Vagina (tissue), 2 donors: ENCODE data around the gene LITAFD.

Experiments used
- CTCF ChIP-seq, 3 experiments: fragments of 450-650 bp in 2 of 3; fragments of 200-600 bp in 1 of 3; sonication (generic) in 1 of 3; IDR thresholded peaks; one replicate each; pipeline ENCODE4 v1.5.1; 2017 to 2019; ENCODE audit warnings: antibody characterized with exemption in 3 of 3, mild to moderate bottlenecking in 2 of 3, moderate library complexity in 2 of 3
- POLR2A ChIP-seq, 2 donors: fragments of 450-650 bp; IDR thresholded peaks; one replicate each; pipeline ENCODE4 v1.6.1; 2017; ENCODE audit warnings: antibody characterized with exemption in 2 of 2, mild to moderate bottlenecking in 2 of 2, moderate library complexity in 2 of 2

GRCh38 chr16:8915722-8916301 lies 33.7 kb downstream of the LITAFD start:
- no peak for TF ChIP-seq CTCF (IDR thresholded peaks at IDR 0.05)
- TF ChIP-seq POLR2A (IDR thresholded peaks at IDR 0.05), result no peak
